ENCODE results near the gene RPGRIP1L. TPM values are rescaled to one million over a fixed set of nuclear protein-coding genes. Genes with fewer than 3 reads are reported as not detected.

Gene RPGRIP1L
- total RNA-seq, 1 donor from 2014 or later, result 0.96 TPM

GRCh38 chr16:53668869-53669268, 34.8 kb downstream of the RPGRIP1L start:
- Histone ChIP-seq H3K36me3 (no peaks in the 10 kb centered on the region), H3K27ac (no peak overlapping the region), H3K4me1 (peaks cover 0 to 1% of the 10 kb centered on the region in 2 donors), H3K4me3 (no peak overlapping the region), H3K27me3 (no peaks in the 10 kb centered on the region), H3K9me3 (no peaks in the 10 kb centered on the region)
- TF ChIP-seq CTCF (IDR thresholded peaks at IDR 0.05), result no peak
- DNase-seq (ENCODE audit: low spot score in 2 of 2), result no peak
- intact Hi-C loops (cut with DNase I), result no loop called here

DNA sequence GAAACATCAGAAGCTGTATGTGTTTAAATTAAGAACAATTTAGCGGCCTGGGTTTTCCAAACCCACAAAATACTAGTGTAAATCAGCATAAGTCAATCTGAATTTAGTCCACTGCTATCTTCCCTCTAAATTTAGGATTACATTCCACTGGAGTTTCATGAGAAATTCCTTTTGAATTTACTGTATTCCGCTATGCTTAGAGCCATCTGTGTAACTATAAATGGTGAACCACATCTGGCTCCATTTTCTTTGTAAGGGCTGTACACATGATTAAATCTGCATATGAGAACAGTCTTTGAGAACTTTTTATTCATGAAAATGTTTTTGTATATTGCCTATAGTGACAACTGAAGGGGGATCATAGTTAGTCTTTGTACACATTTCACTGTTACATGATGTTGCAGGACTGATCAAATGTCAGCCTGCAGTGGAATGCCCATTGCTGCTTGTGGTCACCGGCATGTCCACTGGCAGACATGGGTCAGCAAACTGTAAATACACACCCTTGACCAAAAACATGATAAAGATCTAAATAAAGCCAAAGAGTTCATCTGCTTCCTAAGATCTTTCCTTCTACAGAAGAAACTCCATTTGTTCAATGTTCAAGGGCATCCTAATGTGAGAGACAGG, 36.8 kb downstream of the RPGRIP1L start:
- no peak for DNase-seq (ENCODE audit: low spot score in 2 of 2)
- no peak for TF ChIP-seq CTCF (IDR thresholded peaks at IDR 0.05)
- Histone ChIP-seq H3K27ac (no peak overlapping the region), H3K36me3 (no peaks in the 10 kb centered on the region), H3K27me3 (no peaks in the 10 kb centered on the region), H3K9me3 (no peaks in the 10 kb centered on the region), H3K4me3 (no peak overlapping the region), H3K4me1 (peaks cover 0 to 3% of the 10 kb centered on the region in 2 donors)
- intact Hi-C loops (cut with DNase I), result no loop called here

- intact Hi-C loops (cut with DNase I), result no loop called here
- DNase-seq (ENCODE audit: low spot score in 2 of 2), result no peak
- Histone ChIP-seq H3K4me1 (peaks cover 0 to 3% of the 10 kb centered on the region in 2 donors), H3K27ac (peak overlapping the region; percentile 64 to 74), H3K4me3 (peak overlapping the region in 1 of 2 donors; percentile 57), H3K27me3 (no peaks in the 10 kb centered on the region), H3K9me3 (no peaks in the 10 kb centered on the region), H3K36me3 (no peaks in the 10 kb centered on the region)
- no peak for TF ChIP-seq CTCF (IDR thresholded peaks at IDR 0.05)
Observed at GRCh38 chr16:53664724-53665345, 38.8 kb downstream of the RPGRIP1L start.

DNA sequence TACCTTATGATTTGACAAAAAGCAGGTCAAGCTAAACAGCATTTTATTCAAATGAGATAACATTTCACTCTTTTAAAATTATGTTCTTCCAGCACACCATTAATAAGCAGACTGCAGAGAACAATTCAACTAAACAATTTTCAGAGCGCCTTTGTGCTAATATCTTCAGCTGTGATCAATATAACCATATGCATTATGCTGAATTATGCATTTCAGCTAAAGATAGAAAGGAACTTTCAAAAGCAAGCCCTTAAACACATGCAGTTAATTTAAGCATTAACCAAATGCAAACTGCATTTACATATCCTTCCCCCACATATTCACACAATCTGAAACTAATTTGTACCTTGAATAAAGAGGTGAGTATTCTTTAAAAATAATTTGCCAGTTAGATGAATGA, 41.6 kb downstream of the RPGRIP1L start:
- Histone ChIP-seq H3K27ac (no peak overlapping the region), H3K9me3 (no peaks in the 10 kb centered on the region), H3K4me1 (peaks cover 0 to 3% of the 10 kb centered on the region in 2 donors), H3K27me3 (no peaks in the 10 kb centered on the region), H3K4me3 (no peak overlapping the region), H3K36me3 (no peaks in the 10 kb centered on the region)
- intact Hi-C loops (cut with DNase I), result no loop called here
- no peak for TF ChIP-seq CTCF (IDR thresholded peaks at IDR 0.05)
- no peak for DNase-seq (ENCODE audit: low spot score in 2 of 2)

DNA sequence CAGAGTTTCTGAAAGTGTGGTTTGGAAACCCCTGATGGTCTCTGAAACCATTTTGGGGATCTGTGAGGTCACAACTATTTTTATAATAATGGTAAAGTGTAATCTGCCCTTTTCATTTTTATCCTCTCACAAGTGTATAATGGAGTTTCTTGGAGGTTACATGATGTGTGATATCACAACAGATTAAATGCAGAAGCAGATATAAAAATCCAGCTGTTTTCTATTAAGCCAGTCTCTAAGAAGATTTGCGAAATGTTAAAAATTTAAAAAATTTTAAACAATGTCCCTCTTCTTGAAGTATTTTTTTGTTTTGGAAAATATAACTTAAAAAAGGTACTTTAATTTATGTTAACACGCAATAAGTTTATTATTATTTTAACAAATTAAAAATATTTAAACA, 48.7 kb downstream of the RPGRIP1L start:
- Histone ChIP-seq H3K27ac (no peak overlapping the region), H3K9me3 (no peaks in the 10 kb centered on the region), H3K4me1 (no peaks in the 10 kb centered on the region), H3K36me3 (peaks cover 0 to 4% of the 10 kb centered on the region in 2 donors), H3K4me3 (no peak overlapping the region), H3K27me3 (no peaks in the 10 kb centered on the region)
- intact Hi-C loops (cut with DNase I), result no loop called here
- DNase-seq (ENCODE audit: low spot score in 2 of 2), result no peak
- no peak for TF ChIP-seq CTCF (IDR thresholded peaks at IDR 0.05)

All from ascending aorta (tissue), 2 donors.